Neuron (in vitro differentiated cells): ENCODE measurements around the gene CASP5.

Experiments used
- H2AFZ ChIP-seq: one replicate; pipeline ENCODE4 v1.6.1; 2013; ENCODE audit warnings: low read depth, mild to moderate bottlenecking, inconsistent platforms, low read length, moderate library complexity
- H3K27me3 ChIP-seq: one replicate; pipeline ENCODE4 v1.6.1; 2013; ENCODE audit warnings: low read length; ENCODE audit not compliant: insufficient read depth
- H3K36me3 ChIP-seq: one replicate; pipeline ENCODE4 v1.6.1; 2013; ENCODE audit warnings: low read length; ENCODE audit not compliant: insufficient read depth
- H3K4me1 ChIP-seq: one replicate; pipeline ENCODE4 v1.6.1; 2013; ENCODE audit warnings: low read length; ENCODE audit not compliant: insufficient read depth
- H3K4me3 ChIP-seq: 2 replicates; pipeline ENCODE4 v1.5.1; 2013; ENCODE audit warnings: mild to moderate bottlenecking, low read length, moderate library complexity
- H3K9me3 ChIP-seq: one replicate; pipeline ENCODE4 v1.6.1; 2013; ENCODE audit warnings: low read length

CASP5 gene

GRCh38 chr11:104970756-104971155, 52.2 kb downstream of the CASP5 start:
- Histone ChIP-seq H3K27me3 (no peaks in the 10 kb centered on the region), H3K9me3 (no peaks in the 10 kb centered on the region), H3K4me3 (no peak overlapping the region), H2AFZ (no peak overlapping the region), H3K4me1 (no peaks in the 10 kb centered on the region), H3K36me3 (no peaks in the 10 kb centered on the region)

GRCh38 chr11:104968856-104969776, 53.9 kb downstream of the CASP5 start:
- Histone ChIP-seq H3K36me3 (no peaks in the 10 kb centered on the region), H3K9me3 (no peaks in the 10 kb centered on the region), H2AFZ (no peak overlapping the region), H3K27me3 (no peaks in the 10 kb centered on the region), H3K4me1 (no peaks in the 10 kb centered on the region), H3K4me3 (no peak overlapping the region)

- no peaks in the 10 kb centered on the region for H3K27me3 ChIP-seq
- no peak within 1 kb of the TSS for H3K4me3 ChIP-seq
- no peak within 1 kb of the TSS for H2AFZ ChIP-seq
- H3K4me1 ChIP-seq: no peaks in the 10 kb centered on the region
- H3K9me3 ChIP-seq: peaks cover 2% of the 10 kb centered on the region
- no peaks in the 10 kb centered on the region for H3K36me3 ChIP-seq
Observed at GRCh38 chr11:104968355-104968855, 54.6 kb downstream of the CASP5 start, which contains the start of gene CASP4. Gene CASP4 (minus strand): TSS chr11:104968574. CDS start chr11:104968525, 49 bp downstream.

GRCh38 chr11:104967534-104968354, 55.2 kb downstream of the CASP5 start:
- H3K4me1 ChIP-seq: no peaks in the 10 kb centered on the region
- H3K36me3 ChIP-seq: no peaks in the 10 kb centered on the region
- no peak overlapping the region for H3K4me3 ChIP-seq
- no peak overlapping the region for H2AFZ ChIP-seq
- H3K9me3 ChIP-seq: peaks cover 2% of the 10 kb centered on the region
- H3K27me3 ChIP-seq: no peaks in the 10 kb centered on the region

- no peaks in the 10 kb centered on the region for H3K27me3 ChIP-seq
- no peaks in the 10 kb centered on the region for H3K4me1 ChIP-seq
- no peaks in the 10 kb centered on the region for H3K36me3 ChIP-seq
- H3K9me3 ChIP-seq: peaks cover 2% of the 10 kb centered on the region
- no peak overlapping the region for H2AFZ ChIP-seq
- H3K4me3 ChIP-seq: no peak overlapping the region
Observed at GRCh38 chr11:104965735-104966134, 57.2 kb downstream of the CASP5 start.

- no peak overlapping the region for H2AFZ ChIP-seq
- no peaks in the 10 kb centered on the region for H3K27me3 ChIP-seq
- no peaks in the 10 kb centered on the region for H3K4me1 ChIP-seq
- no peak overlapping the region for H3K4me3 ChIP-seq
- H3K9me3 ChIP-seq: peaks cover 2% of the 10 kb centered on the region
- no peaks in the 10 kb centered on the region for H3K36me3 ChIP-seq
Observed at GRCh38 chr11:104964247-104964646, 58.7 kb downstream of the CASP5 start.

- Histone ChIP-seq H3K27me3 (no peaks in the 10 kb centered on the region), H3K9me3 (peaks cover 2% of the 10 kb centered on the region), H3K4me3 (no peak overlapping the region), H3K36me3 (no peaks in the 10 kb centered on the region), H2AFZ (no peak overlapping the region), H3K4me1 (no peaks in the 10 kb centered on the region)
Observed at GRCh38 chr11:104962852-104963251, 60.1 kb downstream of the CASP5 start.

- H3K4me3 ChIP-seq: no peak overlapping the region
- H3K4me1 ChIP-seq: no peaks in the 10 kb centered on the region
- no peak overlapping the region for H2AFZ ChIP-seq
- no peaks in the 10 kb centered on the region for H3K36me3 ChIP-seq
- H3K27me3 ChIP-seq: no peaks in the 10 kb centered on the region
- no peaks in the 10 kb centered on the region for H3K9me3 ChIP-seq
Observed at GRCh38 chr11:104957280-104957679, 65.7 kb downstream of the CASP5 start.

- no peak overlapping the region for H2AFZ ChIP-seq
- H3K36me3 ChIP-seq: no peaks in the 10 kb centered on the region
- no peaks in the 10 kb centered on the region for H3K4me1 ChIP-seq
- H3K27me3 ChIP-seq: no peaks in the 10 kb centered on the region
- no peak overlapping the region for H3K4me3 ChIP-seq
- no peaks in the 10 kb centered on the region for H3K9me3 ChIP-seq
Observed at GRCh38 chr11:104956528-104956927, 66.4 kb downstream of the CASP5 start.

- Histone ChIP-seq H3K27me3 (no peaks in the 10 kb centered on the region), H3K4me3 (no peak overlapping the region), H3K36me3 (no peaks in the 10 kb centered on the region), H3K9me3 (no peaks in the 10 kb centered on the region), H2AFZ (no peak overlapping the region), H3K4me1 (no peaks in the 10 kb centered on the region)
Observed at GRCh38 chr11:104946907-104947306, 76.1 kb downstream of the CASP5 start.
